G401 (cell line): ENCODE data around the gene RDX. TPM values are rescaled to one million over a fixed set of nuclear protein-coding genes. Genes with fewer than 3 reads are reported as not detected.

Experiments
- total RNA-seq: library from RNA; depleted of rRNA; stranded (reverse); fragments of >200 nt; shearing (Covaris generic); gene quantifications from 2 replicates; pipeline ENCODE4 v1.2.3, GENCODE V29; 2014; rRNA removed

Gene RDX
- total RNA-seq, 1 experiment from 2014 or later = 112 TPM

Other genes with a start within 250 kb of the RDX start
- 0.03 and 0.18 TPM in 2 replicates for gene ZC3H12C, start 203.2 kb downstream of the RDX start, total RNA-seq
- gene FDX1, start 133.3 kb upstream of the RDX start, total RNA-seq = 17.6 and 19.8 TPM in 2 replicates